C4-2B (cell line): Measurements from ENCODE around the gene PID1.

Experiments used
- H3K27ac ChIP-seq: fragments of 450-650 bp; 2 replicates; pipeline ENCODE4 v1.5.1; 2017
- CTCF ChIP-seq: fragments of 450-650 bp; conservative IDR thresholded peaks from 2 replicates; pipeline ENCODE4 v1.5.1; 2017; ENCODE audit warnings: mild to moderate bottlenecking
- ZFX ChIP-seq: fragments of 450-650 bp; IDR thresholded peaks from 2 replicates; pipeline ENCODE4 v1.6.1; 2017

Gene PID1

GRCh38 chr2:229231328-229231868, 39.7 kb downstream of the PID1 start:
- TF ChIP-seq ZFX (no peak), CTCF (no peak)
- no peak overlapping the region for H3K27ac ChIP-seq

- TF ChIP-seq CTCF (no peak), ZFX (no peak)
- H3K27ac ChIP-seq: no peak overlapping the region
These were observed 40.2 kb downstream of the PID1 start for GRCh38 chr2:229230911-229231310.

GRCh38 chr2:229230256-229230655, 40.8 kb downstream of the PID1 start:
- TF ChIP-seq ZFX: no peak
- TF ChIP-seq CTCF: no peak
- no peak overlapping the region for H3K27ac ChIP-seq

- TF ChIP-seq ZFX (no peak), CTCF (no peak)
- no peak overlapping the region for H3K27ac ChIP-seq
These were observed 44.7 kb downstream of the PID1 start for GRCh38 chr2:229226382-229226781.

- no peak overlapping the region for H3K27ac ChIP-seq
- TF ChIP-seq ZFX (no peak), CTCF (no peak)
These were observed 48.0 kb downstream of the PID1 start for GRCh38 chr2:229223107-229223506.

GRCh38 chr2:229221641-229222040, 49.4 kb downstream of the PID1 start:
- TF ChIP-seq ZFX: no peak
- no peak for TF ChIP-seq CTCF
- no peak overlapping the region for H3K27ac ChIP-seq

GRCh38 chr2:229220254-229220653, 50.8 kb downstream of the PID1 start:
- TF ChIP-seq CTCF: no peak
- TF ChIP-seq ZFX: no peak
- H3K27ac ChIP-seq: no peak overlapping the region
